CD4-positive, alpha-beta T cell treated with Interleukin-17A for 1 hour (primary cell): ENCODE measurements around the gene KRT78.

ENCODE experiments used
- DNase-seq: peaks from one replicate; pipeline ENCODE4 v3.0.0-alpha.2; 2020

Gene KRT78

DNA sequence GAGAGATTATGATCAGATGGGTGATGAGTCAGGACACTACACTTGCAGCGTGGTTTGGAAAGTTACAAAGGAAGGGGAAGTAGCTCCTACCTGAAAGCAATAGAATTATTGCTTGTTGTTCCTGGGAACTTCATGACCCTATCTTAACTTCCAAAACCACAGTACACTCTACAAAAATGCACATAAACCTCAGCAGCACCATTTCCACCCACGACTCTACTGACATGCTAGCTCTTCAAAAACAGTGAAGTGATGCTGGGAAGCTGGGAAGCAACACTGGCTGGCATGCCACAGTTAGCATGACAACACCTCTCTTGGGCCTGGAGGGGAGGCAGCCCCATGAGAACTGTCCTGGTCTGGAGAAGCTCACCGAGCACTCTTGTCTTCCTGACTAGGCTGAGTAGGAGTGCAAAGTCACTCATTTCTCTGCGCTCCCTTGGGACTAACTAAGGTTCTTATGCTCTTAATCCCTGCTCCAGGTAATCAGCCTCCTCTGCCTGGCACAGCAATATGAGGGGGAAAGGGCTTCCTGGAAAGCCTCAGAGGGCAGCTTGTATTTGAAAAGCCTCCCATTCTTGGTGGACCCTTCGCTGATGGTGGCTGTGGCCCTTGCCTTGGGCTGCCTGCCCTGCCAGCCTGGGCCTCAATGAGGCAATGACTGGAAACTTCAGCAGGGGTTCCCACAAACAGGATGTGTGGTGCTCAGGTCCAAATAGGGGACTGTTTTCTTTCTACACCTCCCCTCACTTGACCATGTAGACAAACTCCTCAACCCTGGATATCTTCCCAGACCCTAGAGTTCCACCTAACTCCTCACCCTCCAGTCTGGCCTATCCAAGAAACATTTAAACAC lies 54.1 kb downstream of the KRT78 start:
- no peak for DNase-seq

- DNase-seq = no peak
Observed at GRCh38 chr12:52792185-52793029, 56.4 kb downstream of the KRT78 start.

- no peak for DNase-seq
Observed at GRCh38 chr12:52791271-52792184, 57.3 kb downstream of the KRT78 start.

GRCh38 chr12:52790427-52791270 lies 58.1 kb downstream of the KRT78 start:
- no peak for DNase-seq

- DNase-seq = no peak
Observed at GRCh38 chr12:52789637-52790426, 59.0 kb downstream of the KRT78 start.

DNA sequence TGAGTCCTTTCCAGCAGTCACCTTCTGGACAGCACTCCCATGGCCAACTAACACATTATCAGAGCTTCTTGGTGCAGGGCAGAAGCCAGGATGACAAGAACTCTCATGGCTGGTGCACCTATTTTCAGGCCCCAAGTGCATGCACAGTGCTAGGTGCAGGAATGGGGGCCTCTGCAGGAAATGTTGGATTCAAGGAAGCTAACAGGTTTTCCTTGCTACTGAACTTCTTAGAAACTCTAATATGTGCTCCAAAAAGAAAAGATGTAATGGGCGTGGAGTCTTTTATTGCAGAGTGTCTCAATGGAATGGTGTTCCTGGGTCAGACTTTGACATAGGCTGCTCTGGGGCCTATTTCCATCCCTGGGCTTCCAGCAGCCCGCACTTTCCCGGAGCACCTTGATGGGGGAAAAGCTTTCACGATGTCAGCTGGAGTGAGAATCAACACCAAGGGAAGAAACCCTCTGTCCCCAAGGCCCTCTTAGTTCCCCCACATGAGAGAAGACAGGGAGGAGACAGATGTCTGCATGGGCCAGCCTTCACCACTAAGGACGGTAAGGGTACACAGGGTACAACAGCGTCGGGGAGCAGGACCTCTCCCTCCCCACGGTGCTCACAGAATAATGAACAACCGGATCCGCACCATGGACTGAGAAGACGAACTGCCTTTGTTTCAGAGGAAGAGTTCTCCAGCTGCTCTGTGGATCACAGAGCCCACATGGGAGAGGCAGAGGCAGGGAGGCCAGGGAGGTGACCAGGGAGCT lies 59.7 kb downstream of the KRT78 start:
- no peak for DNase-seq

GRCh38 chr12:52788192-52788875 lies 60.5 kb downstream of the KRT78 start:
- DNase-seq = no peak
